WERI-Rb-1 (cell line): ENCODE results near the gene RPS3.

Experiments
- DNase-seq: peaks from one replicate; pipeline ENCODE4 v3.0.0-alpha.2; 2020
- H3K27ac ChIP-seq: fragments of 250-450 bp; sonication (Bioruptor Pico); 2 replicates; pipeline ENCODE4 v1.5.1; 2020; ENCODE audit warnings: mild to moderate bottlenecking, moderate library complexity
- H3K27me3 ChIP-seq: fragments of 250-450 bp; sonication (Bioruptor Pico); 2 replicates; pipeline ENCODE4 v1.5.1; 2021; ENCODE audit warnings: mild to moderate bottlenecking, low read depth, moderate library complexity; ENCODE audit not compliant: insufficient read depth, severe bottlenecking
- H3K36me3 ChIP-seq: fragments of 250-450 bp; sonication (Bioruptor Pico); 2 replicates; pipeline ENCODE4 v1.5.1; 2020; ENCODE audit warnings: mild to moderate bottlenecking, moderate library complexity
- H3K4me3 ChIP-seq: 2 replicates; pipeline ENCODE4 v1.5.1; 2011; ENCODE audit warnings: low read depth, mild to moderate bottlenecking, control low read depth, low read length
- H3K9me3 ChIP-seq: fragments of 250-450 bp; sonication (Bioruptor Pico); 2 replicates; pipeline ENCODE4 v1.5.1; 2021; ENCODE audit warnings: mild to moderate bottlenecking, moderate library complexity; ENCODE audit not compliant: severe bottlenecking
- CTCF ChIP-seq: IDR thresholded peaks from 2 replicates; pipeline ENCODE4 v1.5.1; 2011; ENCODE audit warnings: low read depth, mild to moderate bottlenecking, control low read depth, inconsistent platforms, low read length

The RPS3 gene

GRCh38 chr11:75442161-75442885 is 43.0 kb downstream of the RPS3 start:
- H3K9me3 ChIP-seq: no peaks in the 10 kb centered on the region
- DNase-seq: no peak
- H3K27ac ChIP-seq: no peak overlapping the region
- 0 out of 2 replicates have a peak, but pooled peaks have one; percentile 14 for TF ChIP-seq CTCF
- no peaks in the 10 kb centered on the region for H3K36me3 ChIP-seq
- H3K27me3 ChIP-seq: no peaks in the 10 kb centered on the region
- no peak overlapping the region for H3K4me3 ChIP-seq

- Histone ChIP-seq H3K36me3 (no peaks in the 10 kb centered on the region), H3K4me3 (no peak overlapping the region), H3K27me3 (no peaks in the 10 kb centered on the region), H3K9me3 (no peaks in the 10 kb centered on the region), H3K27ac (no peak overlapping the region)
- TF ChIP-seq CTCF: no peak
- no peak for DNase-seq
These were observed 43.7 kb downstream of the RPS3 start for GRCh38 chr11:75443043-75443442.

GRCh38 chr11:75445315-75445953 is 46.1 kb downstream of the RPS3 start:
- peak; percentile 90 for TF ChIP-seq CTCF
- H3K27ac ChIP-seq: no peak overlapping the region
- no peaks in the 10 kb centered on the region for H3K27me3 ChIP-seq
- H3K9me3 ChIP-seq: no peaks in the 10 kb centered on the region
- H3K36me3 ChIP-seq: no peaks in the 10 kb centered on the region
- peak; percentile 77 for DNase-seq
- H3K4me3 ChIP-seq: no peak overlapping the region

GRCh38 chr11:75447415-75447814 is 48.1 kb downstream of the RPS3 start:
- DNase-seq: no peak
- no peak for TF ChIP-seq CTCF
- Histone ChIP-seq H3K36me3 (no peaks in the 10 kb centered on the region; the same call in 1 of the 2 replicates), H3K27ac (no peak overlapping the region), H3K4me3 (no peak overlapping the region), H3K9me3 (no peaks in the 10 kb centered on the region), H3K27me3 (no peaks in the 10 kb centered on the region)

- H3K9me3 ChIP-seq: no peaks in the 10 kb centered on the region
These were observed 50.0 kb downstream of the RPS3 start for GRCh38 chr11:75449271-75449670.

More at GRCh38 chr11:75449271-75449670, 50.0 kb downstream of the RPS3 start:
- no peaks in the 10 kb centered on the region for H3K27me3 ChIP-seq
- no peak for DNase-seq
- H3K36me3 ChIP-seq: no peaks in the 10 kb centered on the region; the same call in 1 of the 2 replicates
- TF ChIP-seq CTCF: no peak
- no peak overlapping the region for H3K4me3 ChIP-seq
- no peak overlapping the region for H3K27ac ChIP-seq
